ENCODE results near the gene PSTPIP2. TPM values are rescaled to one million over a fixed set of nuclear protein-coding genes. Genes with fewer than 3 reads are reported as not detected.

Gene PSTPIP2
- total RNA-seq, 1 experiment from 2014 or later, result 0.39 TPM

DNA sequence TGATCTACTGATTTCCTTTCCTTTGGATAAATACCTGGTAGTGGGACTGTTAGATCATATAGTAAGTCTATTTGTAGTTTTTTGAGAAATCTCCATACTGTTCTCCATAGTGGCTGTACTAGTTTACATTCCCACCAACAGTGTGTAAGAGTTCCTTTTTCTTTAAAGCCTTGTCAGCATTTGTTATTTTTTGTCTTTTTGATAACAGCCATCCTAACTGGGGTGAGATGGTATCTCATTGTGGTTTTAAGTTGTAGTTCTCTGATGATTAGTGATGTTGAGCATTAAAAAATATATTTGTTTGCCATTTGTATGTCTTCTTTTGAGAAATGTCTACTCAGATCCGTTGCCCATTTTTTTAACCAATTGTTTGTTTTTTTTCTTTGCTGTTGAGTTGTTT lies 71.0 kb downstream of the PSTPIP2 start:
- H3K4me3 ChIP-seq (ENCODE audit: low read depth in 2 of 2, low read length in 2 of 2), result no peak overlapping the region
- H3K4me1 ChIP-seq (ENCODE audit: control insufficient read depth, insufficient read depth, low read length), result no peaks in the 10 kb centered on the region
- in situ Hi-C loops (cut with HindIII; ENCODE audit: low pct_unique_long_range_greater_than_20kb, low sequenced_read_pairs), result no loop called here
- H3K36me3 ChIP-seq (ENCODE audit: control insufficient read depth, insufficient read depth, low read length), result no peaks in the 10 kb centered on the region
- no peak for DNase-seq (ENCODE audit: low read depth, low spot score)
- TF ChIP-seq SIN3A (IDR thresholded peaks at IDR 0.05; ENCODE audit: borderline replicate concordance, insufficient read depth, low read depth, low read length) (no peak), REST (IDR thresholded peaks at IDR 0.05; ENCODE audit: insufficient read depth in 1 of 2, low read depth in 2 of 2, low read length in 1 of 2) (no peak), TCF7L2 (IDR thresholded peaks at IDR 0.05; ENCODE audit: low read depth, low read length) (no peak), POLR2AphosphoS5 (IDR thresholded peaks at IDR 0.05; ENCODE audit: low read depth, low read length) (no peak)
- TF ChIP-seq, protein P1, sequence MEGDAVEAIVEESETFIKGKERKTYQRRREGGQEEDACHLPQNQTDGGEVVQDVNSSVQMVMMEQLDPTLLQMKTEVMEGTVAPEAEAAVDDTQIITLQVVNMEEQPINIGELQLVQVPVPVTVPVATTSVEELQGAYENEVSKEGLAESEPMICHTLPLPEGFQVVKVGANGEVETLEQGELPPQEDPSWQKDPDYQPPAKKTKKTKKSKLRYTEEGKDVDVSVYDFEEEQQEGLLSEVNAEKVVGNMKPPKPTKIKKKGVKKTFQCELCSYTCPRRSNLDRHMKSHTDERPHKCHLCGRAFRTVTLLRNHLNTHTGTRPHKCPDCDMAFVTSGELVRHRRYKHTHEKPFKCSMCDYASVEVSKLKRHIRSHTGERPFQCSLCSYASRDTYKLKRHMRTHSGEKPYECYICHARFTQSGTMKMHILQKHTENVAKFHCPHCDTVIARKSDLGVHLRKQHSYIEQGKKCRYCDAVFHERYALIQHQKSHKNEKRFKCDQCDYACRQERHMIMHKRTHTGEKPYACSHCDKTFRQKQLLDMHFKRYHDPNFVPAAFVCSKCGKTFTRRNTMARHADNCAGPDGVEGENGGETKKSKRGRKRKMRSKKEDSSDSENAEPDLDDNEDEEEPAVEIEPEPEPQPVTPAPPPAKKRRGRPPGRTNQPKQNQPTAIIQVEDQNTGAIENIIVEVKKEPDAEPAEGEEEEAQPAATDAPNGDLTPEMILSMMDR (IDR thresholded peaks at IDR 0.05), result no peak
- CTCF ChIA-PET, result no interaction called here
- no peaks in the 10 kb centered on the region for H3K9me3 ChIP-seq (ENCODE audit: control insufficient read depth, insufficient read depth, low read depth, low read length)
- POLR2A ChIA-PET, result no interaction called here
- no peak for ATAC-seq
- intact Hi-C loops (cut with micrococcal nuclease; ENCODE audit: unreplicated experiment), result no loop called here
- BruUV-seq (replicated peaks), result no TSS peak
- H3K27me3 ChIP-seq (ENCODE audit: control insufficient read depth, insufficient read depth, low read length), result no peaks in the 10 kb centered on the region
- H3K27ac ChIP-seq (ENCODE audit: low read length), result no peak overlapping the region

GRCh38 chr18:45999536-45999935 lies 72.5 kb downstream of the PSTPIP2 start:
- intact Hi-C loops (cut with micrococcal nuclease; ENCODE audit: unreplicated experiment), result no loop called here
- in situ Hi-C loops (cut with HindIII; ENCODE audit: low pct_unique_long_range_greater_than_20kb, low sequenced_read_pairs), result no loop called here
- H3K9me3 ChIP-seq (ENCODE audit: control insufficient read depth, insufficient read depth, low read depth, low read length), result no peaks in the 10 kb centered on the region
- BruUV-seq (replicated peaks), result no TSS peak
- H3K4me1 ChIP-seq (ENCODE audit: control insufficient read depth, insufficient read depth, low read length), result no peaks in the 10 kb centered on the region
- ATAC-seq (no peak), DNase-seq (ENCODE audit: low read depth, low spot score) (no peak)
- TF ChIP-seq, protein P1 (IDR thresholded peaks at IDR 0.05), result no peak
- TF ChIP-seq SIN3A (IDR thresholded peaks at IDR 0.05; ENCODE audit: borderline replicate concordance, insufficient read depth, low read depth, low read length) (no peak), TCF7L2 (IDR thresholded peaks at IDR 0.05; ENCODE audit: low read depth, low read length) (no peak), REST (IDR thresholded peaks at IDR 0.05; ENCODE audit: insufficient read depth in 1 of 2, low read depth in 2 of 2, low read length in 1 of 2) (no peak), POLR2AphosphoS5 (IDR thresholded peaks at IDR 0.05; ENCODE audit: low read depth, low read length) (no peak)
- H3K36me3 ChIP-seq (ENCODE audit: control insufficient read depth, insufficient read depth, low read length), result no peaks in the 10 kb centered on the region
- ChIA-PET POLR2A (no interaction called here), CTCF (no interaction called here)
- H3K4me3 ChIP-seq (ENCODE audit: low read depth in 2 of 2, low read length in 2 of 2), result no peak overlapping the region
- no peak overlapping the region for H3K27ac ChIP-seq (ENCODE audit: low read length)
- no peaks in the 10 kb centered on the region for H3K27me3 ChIP-seq (ENCODE audit: control insufficient read depth, insufficient read depth, low read length)
